HG02588 (cell line): ENCODE data around the gene IRX2.

ENCODE experiments used
- ATAC-seq: cut with Tn5 transposase; IDR thresholded peaks from one replicate; pipeline ENCODE4 v1.9.1; 2021; ENCODE audit warnings: mild to moderate bottlenecking, moderate library complexity; ENCODE audit not compliant: unreplicated experiment

IRX2 gene

GRCh38 chr5:2742921-2743679, 8.4 kb downstream of the IRX2 start:
- ATAC-seq, result no peak

DNA sequence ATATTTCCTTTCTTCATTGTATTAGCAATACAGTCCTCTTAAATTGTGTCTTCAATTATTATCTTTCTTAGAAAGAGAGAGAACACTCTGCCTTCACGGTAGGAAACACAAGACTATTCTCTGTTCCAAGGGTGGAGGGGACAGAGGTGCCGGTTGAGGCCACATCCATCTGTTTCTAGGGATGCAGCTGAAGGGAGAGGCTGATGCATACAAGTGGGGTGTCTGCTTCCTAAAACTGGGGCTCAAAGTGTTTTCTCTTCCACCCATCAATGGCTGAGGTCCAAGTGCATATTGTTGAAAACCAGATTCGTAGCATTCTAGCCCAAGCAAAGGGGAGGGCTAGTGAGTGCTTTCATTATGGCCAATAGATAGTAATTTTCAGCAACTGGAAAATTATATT, 9.5 kb downstream of the IRX2 start:
- ATAC-seq, result no peak

- ATAC-seq, result no peak
These were observed 10.5 kb downstream of the IRX2 start for GRCh38 chr5:2740876-2741555.

- no peak for ATAC-seq
These were observed 11.2 kb downstream of the IRX2 start for GRCh38 chr5:2740051-2740875.

GRCh38 chr5:2739360-2740050, 12.0 kb downstream of the IRX2 start:
- ATAC-seq, result no peak

- ATAC-seq, result no peak
These were observed 12.6 kb downstream of the IRX2 start for GRCh38 chr5:2738700-2739359.

DNA sequence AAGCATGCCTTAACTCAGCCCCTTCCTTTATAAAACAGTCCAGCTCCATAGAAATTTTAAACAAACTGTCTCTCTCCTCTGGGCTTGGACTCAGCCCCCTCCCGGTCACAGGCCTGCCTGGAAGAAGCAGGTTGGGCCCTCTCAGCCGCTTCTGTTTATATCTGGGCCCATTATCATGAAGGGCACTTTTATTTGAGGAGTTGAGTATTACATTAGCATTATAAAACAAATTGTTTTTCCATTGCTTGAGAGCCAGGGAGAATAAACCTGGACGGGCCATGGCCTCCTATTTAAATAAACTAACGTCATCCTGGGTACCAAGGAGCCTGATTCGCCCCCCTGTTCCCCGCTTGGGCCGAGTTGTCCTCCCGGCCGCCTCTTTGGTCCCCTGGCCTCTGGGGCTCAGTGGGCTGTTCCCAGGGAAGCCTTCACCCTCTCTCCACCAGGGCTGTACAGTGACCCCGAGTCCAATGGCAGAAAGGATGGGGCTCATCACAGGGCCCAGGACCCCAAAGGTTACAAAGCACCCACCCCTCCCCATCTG, 13.2 kb downstream of the IRX2 start:
- no peak for ATAC-seq

GRCh38 chr5:2737273-2738155, 14.0 kb downstream of the IRX2 start:
- ATAC-seq, result no peak

GRCh38 chr5:2736872-2737271, 14.6 kb downstream of the IRX2 start:
- ATAC-seq, result no peak

GRCh38 chr5:2735996-2736395, 15.5 kb downstream of the IRX2 start:
- no peak for ATAC-seq

- no peak for ATAC-seq
These were observed 18.6 kb downstream of the IRX2 start for GRCh38 chr5:2732850-2733249.

- ATAC-seq, result no peak
These were observed 19.5 kb downstream of the IRX2 start for GRCh38 chr5:2732004-2732403.

- ATAC-seq, result no peak
These were observed 22.3 kb downstream of the IRX2 start for GRCh38 chr5:2729189-2729588.

DNA sequence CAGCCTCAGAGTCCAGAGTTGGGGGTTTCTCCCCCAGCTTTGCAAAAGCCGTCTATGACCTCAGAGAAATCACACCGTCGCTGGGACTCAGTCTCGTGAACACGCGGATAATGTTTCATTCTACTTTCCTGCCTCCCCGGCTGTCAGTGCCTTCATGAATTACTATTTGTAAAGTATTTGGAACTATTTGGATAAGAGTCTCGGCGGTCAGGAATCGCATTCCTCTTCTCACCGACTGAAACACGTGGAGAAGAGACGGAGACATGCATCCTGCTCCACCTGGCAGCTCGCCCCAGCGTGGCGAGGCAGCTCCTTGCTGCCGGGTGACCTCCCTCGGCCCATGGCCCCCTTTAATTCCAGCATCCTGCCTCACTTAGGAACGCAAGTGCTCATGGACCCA, 23.9 kb downstream of the IRX2 start:
- no peak for ATAC-seq

DNA sequence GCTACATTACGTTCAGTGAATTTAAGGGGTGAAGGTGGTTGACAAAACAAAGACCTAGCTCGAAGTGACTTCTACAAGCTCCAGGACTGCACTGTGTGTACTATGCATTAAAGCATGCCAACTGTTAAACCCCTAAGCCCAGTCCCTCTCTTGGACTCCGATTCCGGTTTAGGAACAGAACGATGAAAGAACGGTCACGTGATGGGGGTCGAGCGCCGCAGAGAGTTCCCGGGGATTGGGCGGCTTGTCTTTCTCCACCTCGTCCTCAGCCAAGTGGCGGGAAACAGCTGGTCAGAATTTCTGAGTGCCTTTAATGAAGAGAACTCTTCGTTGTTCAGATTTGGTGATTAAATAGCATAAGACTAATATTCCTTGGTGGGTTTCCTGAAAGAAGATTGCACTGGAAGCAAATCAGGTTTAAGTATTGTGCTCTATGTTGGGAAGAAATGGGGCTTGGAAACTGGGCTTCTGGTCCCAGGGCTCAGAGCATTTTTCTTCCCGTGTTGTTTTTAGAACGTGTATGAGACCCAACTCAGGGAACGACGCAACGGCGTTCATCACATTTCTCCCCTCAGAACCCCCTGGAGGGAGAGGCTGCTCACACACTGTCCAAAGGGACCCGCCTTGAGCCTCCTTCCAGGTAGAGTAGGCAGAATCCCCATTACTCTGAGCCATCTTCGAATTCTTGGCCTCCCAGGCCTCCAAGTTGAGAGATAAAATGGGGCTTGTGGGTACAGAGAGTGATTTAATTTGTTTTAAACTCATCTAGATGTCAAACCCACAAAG, 25.3 kb downstream of the IRX2 start:
- ATAC-seq, result no peak

DNA sequence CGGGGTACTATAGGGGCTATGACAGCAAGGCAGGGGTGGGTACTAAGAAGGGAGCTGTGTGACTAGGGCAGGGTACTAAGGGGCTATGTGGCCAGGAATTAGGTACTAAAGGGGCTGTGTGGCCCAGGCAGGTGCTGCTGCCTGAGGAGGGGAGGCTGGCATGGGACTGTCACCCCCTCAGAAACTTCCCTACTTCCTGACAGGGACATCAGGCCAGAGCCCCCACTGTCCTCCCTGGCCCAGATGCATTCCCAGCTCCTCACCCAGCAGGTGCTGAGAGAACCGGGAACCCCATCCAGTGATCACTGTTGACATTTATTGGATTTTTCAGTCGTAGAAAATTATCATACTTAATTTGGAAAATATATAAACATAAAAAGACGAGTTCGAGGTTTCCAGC, 26.6 kb downstream of the IRX2 start:
- ATAC-seq, result no peak

DNA sequence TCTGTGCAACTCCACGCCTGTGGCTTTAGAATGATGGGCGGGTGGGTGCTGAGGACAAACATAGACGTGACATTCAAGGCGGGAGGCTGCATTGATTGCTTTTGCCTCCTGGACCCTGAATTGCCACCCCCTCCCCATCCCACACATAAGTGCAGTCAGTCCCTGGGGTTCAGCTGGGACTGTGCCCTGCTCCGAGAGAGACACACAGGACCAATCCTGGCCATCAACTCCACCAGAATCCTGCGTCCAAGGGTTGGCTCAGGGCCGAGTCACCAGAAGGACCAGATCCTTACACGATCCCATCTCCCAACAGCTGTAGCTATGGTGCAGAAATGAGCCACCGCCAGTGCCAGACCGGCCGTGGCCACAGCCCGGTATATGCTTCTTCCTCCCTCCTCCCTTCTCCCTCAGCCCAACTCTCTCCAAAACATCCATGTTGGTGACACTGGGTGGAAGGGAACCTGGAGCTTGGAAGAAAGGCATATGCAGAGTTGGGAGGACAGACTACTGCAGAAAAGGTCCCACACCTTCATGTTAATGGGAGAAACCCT, 27.4 kb downstream of the IRX2 start:
- no peak for ATAC-seq

GRCh38 chr5:2722901-2723300, 28.6 kb downstream of the IRX2 start:
- no peak for ATAC-seq
